GM04503 (cell line): ENCODE measurements around the gene IZUMO4.

Experiments
- DNase-seq: peaks from one replicate; pipeline ENCODE4 v3.0.0-alpha.2; 2012; ENCODE audit warnings: low read depth

Gene IZUMO4, protein sequence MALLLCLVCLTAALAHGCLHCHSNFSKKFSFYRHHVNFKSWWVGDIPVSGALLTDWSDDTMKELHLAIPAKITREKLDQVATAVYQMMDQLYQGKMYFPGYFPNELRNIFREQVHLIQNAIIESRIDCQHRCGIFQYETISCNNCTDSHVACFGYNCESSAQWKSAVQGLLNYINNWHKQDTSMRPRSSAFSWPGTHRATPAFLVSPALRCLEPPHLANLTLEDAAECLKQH

DNA sequence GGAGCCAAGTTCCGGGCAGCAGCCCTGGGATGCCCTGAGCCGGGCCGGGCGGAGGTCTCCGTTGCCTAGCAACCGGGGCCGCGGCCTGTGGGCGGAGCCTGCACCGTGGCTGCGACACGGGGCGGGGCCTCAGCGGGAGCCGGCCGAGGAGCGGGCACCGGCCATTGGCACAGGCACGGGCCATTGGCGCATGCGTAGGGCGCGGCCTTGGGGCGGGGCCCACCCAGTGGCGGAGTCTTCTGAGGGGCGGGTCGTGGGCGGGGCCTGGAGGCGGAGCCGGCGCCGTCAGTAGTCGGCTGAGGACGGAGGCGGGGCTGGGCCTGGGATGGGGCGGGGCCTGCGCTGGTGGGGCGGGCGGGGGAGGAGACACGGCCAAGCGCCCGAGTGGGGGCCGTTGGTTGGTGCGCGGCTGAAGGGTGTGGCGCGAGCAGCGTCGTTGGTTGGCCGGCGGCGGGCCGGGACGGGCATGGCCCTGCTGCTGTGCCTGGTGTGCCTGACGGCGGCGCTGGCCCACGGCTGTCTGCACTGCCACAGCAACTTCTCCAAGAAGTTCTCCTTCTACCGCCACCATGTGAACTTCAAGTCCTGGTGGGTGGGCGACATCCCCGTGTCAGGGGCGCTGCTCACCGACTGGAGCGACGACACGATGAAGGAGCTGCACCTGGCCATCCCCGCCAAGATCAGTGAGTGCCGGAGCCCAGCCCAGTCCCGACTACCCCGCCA lies at the start of gene IZUMO4:
IZUMO4 (plus strand) TSS at position 436 of the 723 bp plus-strand sequence; CDS start at position 467, 31 bp downstream.
- peak; percentile 54 for DNase-seq

- DNase-seq, result no peak
Observed at GRCh38 chr19:2047076-2047448, 49.7 kb upstream of the IZUMO4 start.

GRCh38 chr19:2047449-2048103 lies 49.1 kb upstream of the IZUMO4 start:
- no peak for DNase-seq

DNA sequence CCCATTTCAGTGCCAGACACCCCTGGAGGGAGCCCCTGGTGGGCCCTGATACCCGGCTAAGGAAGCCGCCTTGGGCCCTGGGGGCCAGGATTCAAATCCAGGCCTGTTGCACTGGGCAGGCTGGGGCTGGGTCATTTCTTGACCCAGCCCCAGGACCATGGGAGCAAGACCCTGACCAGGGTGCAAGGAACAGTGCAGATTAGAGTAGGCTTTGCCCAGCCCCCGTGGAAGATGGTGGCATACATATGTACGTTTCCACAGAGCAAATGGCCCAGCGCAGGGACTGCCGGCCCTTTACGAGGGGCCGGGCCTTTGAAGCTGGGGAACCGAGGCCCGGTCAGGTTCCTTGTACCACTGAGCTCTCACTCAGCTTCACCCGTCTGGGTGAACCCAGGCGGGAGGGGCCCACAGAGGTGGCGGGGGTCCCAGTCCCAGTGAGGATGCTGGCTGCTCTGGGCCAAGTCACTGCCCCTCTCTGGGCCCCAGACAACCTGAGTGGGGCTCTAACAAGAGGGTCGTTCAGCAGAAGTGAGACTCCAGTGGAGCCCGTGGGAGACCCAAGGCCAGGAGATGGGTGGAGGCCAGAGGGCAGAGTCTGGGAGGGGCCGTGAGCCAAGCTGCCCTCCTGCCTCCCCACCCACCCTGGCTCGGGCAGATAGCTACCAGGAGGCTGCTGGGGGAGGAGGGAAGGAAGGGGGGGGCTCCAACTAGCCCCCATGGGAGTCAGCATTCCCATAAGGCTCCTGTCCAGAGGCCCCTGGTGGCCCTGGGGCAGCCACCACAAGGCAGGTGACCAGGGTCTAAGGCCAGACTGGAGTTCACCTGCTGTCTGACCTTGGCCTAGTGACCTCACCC lies 48.4 kb upstream of the IZUMO4 start:
- no peak for DNase-seq

DNA sequence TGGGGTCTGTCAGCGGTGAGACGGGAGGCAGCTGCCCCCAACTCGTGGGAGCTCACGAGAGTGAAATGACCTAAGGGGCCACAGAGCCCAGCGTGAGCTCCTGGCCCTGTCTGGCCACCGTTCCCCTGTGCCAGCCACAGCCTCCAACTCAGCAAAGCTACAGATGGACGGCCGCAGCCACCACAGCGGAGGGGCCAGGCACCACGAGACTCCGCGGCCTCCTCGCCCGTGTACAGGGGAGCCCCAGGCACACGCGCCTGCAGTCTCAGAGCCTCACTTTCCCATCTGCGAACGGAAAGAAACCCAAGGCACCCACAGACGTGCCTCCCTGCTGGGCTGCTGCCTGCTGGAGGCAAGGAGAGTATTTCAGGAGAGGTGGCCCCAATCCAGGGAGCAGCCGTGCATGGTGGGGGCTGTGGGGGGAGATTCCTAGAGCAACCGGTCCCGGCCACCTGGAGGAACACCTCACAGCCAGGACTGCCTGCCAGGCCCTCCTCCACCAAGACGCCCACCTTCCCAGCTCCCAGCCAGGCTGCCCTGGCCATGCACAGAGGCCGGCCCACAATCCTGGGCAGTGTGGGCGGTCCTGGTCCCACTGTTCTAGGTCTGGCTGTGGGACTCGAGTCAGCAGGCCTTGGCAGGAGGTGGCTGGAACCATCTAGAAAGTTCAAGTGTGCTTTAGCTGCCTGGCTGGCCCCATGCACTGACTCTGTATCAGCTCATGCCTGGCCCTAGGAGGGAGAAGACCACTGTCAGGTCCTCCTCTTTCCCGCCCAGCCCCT lies 47.6 kb upstream of the IZUMO4 start:
- DNase-seq, result no peak

DNA sequence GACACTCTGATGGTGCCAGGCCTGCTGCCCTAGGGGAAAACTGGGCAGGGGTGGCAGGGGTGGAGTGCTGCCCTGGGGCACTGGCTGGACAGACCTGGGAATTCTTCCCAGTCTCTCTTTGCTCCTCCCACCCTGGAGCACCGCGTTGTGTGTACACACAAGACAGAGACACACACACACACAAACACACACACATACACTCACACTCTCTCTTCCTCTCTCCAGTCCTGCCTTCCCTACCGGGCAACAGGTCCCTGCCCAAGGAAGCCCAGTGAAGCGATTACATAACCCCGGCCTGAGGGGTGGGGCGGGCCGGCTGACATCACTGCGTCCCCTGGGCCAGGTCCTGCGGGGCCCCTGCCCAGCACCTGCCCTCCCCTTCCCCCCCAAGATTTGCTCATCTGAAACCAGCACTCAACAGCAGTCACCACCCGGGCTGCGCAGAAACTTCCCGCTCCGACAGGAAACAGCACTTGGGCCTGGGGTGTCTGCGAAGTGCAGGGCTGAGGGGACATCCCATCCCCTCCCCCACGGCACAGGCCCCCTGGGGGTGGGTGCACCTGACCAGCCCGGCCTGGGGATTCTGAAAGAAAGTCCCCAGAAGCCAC lies 46.9 kb upstream of the IZUMO4 start:
- DNase-seq, result peak; percentile 33

DNA sequence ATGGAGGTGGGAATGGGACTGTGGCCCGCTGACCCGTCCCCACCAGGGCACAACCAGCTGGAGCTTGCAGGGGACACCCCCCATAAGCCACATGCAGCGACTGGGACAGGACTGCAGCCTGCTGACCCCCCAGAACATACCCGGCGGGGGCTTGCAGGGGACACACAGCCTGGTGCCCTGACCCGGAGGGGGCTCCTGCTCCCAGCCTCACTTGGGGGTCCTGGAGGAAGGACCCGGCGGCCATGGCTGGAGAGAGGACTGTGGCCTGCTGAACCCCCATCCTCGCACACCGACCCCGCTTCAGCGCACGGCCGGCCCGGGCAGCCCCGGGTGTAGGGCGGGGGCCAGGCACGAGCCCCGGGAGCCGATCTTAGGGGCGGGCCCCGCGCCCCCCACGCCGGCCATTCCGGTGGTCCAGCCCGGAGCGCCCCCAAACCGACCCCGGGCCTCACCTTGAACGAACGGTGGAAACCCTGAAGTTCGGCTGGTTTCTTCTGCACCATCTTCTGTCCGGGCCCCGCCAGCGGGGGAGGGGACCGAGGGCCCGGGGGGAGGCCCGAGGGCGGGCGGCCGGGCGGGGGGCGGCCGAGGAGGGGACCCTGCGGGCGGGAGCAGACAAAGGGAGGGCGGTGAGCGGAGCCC lies 46.2 kb upstream of the IZUMO4 start:
- DNase-seq, result no peak

DNA sequence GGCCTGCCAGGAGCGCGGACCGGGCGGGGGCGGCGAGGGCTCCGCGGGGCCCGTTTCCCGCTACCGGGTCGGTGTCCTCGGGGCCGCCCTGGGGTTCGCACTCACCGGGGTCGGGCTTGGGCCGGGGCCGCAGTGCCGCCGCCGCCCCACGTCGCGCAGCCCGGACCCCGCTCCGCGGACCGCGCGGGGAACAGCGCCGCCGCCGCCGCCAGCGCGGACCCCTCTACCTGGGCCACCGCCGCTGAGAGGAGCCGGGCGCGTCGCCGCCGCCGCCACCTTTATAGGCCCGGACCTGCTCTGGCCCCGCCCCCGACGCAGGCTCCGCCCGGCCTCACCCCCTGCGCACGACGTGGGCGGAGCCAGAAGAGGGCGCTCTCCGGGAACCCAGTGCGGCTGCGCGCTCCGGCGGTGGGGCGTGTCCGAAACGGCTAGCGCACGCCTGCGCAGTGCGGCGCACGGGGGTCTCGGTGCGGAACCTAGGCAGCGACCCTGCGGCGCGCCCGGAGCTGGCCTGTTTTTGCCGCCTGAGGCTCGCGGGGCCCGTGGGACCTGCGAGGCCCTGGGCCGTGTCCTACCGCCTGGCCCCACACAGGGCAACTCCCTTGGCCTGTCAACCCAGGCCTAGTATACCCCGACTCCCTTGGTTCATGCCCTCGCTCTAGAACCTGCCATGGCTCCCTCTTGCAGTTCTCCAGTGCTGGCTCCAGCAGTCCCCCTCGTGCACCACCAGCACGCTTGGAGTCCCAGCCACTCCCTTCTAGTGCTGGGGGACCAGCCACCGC lies 45.5 kb upstream of the IZUMO4 start, which contains the start of gene MKNK2:
MKNK2 (minus strand) TSS at position 254 of the 782 bp plus-strand sequence. CDS start 393 bp downstream, outside the sequence.
- DNase-seq, result peak; percentile 20

GRCh38 chr19:2051773-2052704 lies 44.7 kb upstream of the IZUMO4 start:
- DNase-seq, result no peak

GRCh38 chr19:2053601-2054389 lies 42.9 kb upstream of the IZUMO4 start:
- DNase-seq, result no peak

DNA sequence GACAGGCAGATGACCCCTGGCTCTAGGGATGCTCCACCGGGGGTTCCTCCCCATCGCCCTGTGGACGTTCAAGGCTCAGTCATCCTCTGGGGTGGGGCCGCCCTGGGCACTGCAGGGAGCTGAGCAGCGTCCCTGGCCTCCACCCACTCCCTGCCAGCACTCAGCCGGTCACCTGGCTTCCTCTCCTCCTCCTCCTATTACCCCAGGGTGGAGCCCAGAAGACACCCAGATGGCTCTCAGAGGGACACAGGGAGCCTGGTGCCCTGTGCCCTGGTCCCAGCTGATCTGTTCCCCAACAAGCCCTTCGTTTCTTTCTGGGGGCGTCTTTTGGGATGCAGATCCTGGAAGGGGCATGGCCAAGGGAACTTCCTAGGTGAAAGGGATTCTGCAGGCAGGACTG lies 42.0 kb upstream of the IZUMO4 start:
- DNase-seq, result no peak

DNA sequence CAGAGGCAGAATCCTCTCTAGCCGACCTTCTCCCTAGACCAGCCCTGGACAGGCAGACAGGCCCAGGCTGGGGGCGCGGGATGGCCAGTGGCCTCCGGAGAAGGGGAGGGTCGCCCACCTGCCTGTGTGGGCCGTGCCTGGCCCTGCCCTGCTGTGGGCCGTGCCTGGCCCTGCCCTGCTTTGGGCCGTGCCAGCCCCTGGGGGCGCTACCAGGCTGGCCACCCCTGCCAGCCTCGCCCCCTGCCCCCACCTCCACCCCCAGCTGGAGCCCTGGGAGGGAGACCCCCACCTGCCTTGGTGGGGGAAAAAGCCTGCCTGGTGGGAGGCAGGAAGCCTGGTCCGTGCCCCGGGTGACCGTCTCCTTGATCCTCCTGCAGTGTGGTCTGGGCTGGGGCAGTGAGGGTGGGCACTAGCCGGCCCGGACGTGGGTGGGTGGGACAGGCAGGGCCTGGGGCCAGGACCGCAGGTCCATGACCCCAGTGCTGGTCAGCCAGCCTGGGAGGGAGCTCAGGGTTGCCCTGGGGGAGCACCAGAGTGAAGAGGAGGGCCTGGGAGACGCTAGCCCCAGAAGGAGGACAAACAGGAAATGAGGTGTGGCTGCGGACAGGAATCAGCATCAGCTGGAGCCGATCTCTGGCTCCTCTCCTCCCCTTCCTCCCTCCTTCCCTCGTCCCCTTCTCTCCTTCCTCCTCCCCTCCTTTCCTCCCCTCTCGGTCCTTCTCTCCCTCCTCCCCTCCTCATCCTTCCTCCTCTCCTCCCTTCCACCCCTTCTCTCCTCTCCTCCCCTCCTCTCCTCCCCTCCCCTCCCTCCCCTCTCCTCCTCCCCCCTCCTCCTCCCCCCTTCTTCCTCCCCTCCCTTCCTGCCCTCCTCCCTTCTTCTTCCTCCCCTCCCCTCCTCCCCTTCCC lies 40.5 kb upstream of the IZUMO4 start:
- peak; percentile 39 for DNase-seq

GRCh38 chr19:2056837-2057192 lies 39.9 kb upstream of the IZUMO4 start:
- no peak for DNase-seq

GRCh38 chr19:2057484-2058469 lies 38.9 kb upstream of the IZUMO4 start:
- no peak for DNase-seq
